Small intestine (tissue), 7 donors: Measurements from ENCODE around the gene RNASE11. TPM values are rescaled to one million over a fixed set of nuclear protein-coding genes. Genes with fewer than 3 reads are reported as not detected.
"Not testable (repeated sequence)": the region's sequence is repeated elsewhere in the genome, so short reads cannot be mapped to it uniquely, and the experiment has no call there.

ENCODE experiments used
- DNase-seq, 2 donors: peaks; one replicate each; pipeline versions ENCODE4 v3.0.0 to v3.0.0-alpha.2; 2013
- FAIRE-seq: peaks from 2 replicates; lab custom pipeline; 2012; peaks lifted over from hg19 to GRCh38; lab: Jason Lieb, UNC
- H3K27ac ChIP-seq, 3 donors: one replicate each; pipeline ENCODE4 v1.5.1; 2013; ENCODE audit warnings: low read length in 2 of 3, mild to moderate bottlenecking in 2 of 3, control low read depth in 1 of 3, inconsistent platforms in 1 of 3, low read depth in 1 of 3, moderate library complexity in 1 of 3
- H3K27me3 ChIP-seq, 3 donors: one replicate each; pipeline ENCODE4 v1.6.1; 2013; ENCODE audit warnings: low read length in 3 of 3, inconsistent platforms in 1 of 3; ENCODE audit not compliant: control insufficient read depth in 3 of 3, insufficient read depth in 3 of 3
- H3K36me3 ChIP-seq, 3 donors: one replicate each; pipeline ENCODE4 v1.6.1; 2013; ENCODE audit warnings: low read length in 3 of 3, inconsistent platforms in 1 of 3, low read depth in 1 of 3, mild to moderate bottlenecking in 1 of 3, moderate library complexity in 1 of 3; ENCODE audit not compliant: control insufficient read depth in 3 of 3, insufficient read depth in 2 of 3
- H3K4me1 ChIP-seq, 3 donors: one replicate each; pipeline ENCODE4 v1.6.1; 2013; ENCODE audit warnings: low read length in 2 of 3, inconsistent platforms in 1 of 3, low read depth in 1 of 3, mild to moderate bottlenecking in 1 of 3, moderate library complexity in 1 of 3; ENCODE audit not compliant: control insufficient read depth in 3 of 3, insufficient read depth in 2 of 3
- H3K4me3 ChIP-seq, 3 donors: one replicate each; pipeline ENCODE4 v1.5.1; 2013; ENCODE audit warnings: low read length in 3 of 3, control low read depth in 1 of 3, inconsistent platforms in 1 of 3, low read depth in 1 of 3, mild to moderate bottlenecking in 1 of 3, moderate library complexity in 1 of 3
- H3K9me3 ChIP-seq, 2 donors: one replicate each; pipeline ENCODE4 v1.6.1; 2013; ENCODE audit warnings: low read depth in 1 of 2, low read length in 1 of 2; ENCODE audit not compliant: control insufficient read depth in 2 of 2, insufficient read depth in 1 of 2
- WGBS, 3 donors: extraction: QIAGEN DNeasy Blood & Tissue Kit; methylation state at CpG; one replicate each; pipeline ENCODE4 v1.1.7; 2013; 5-methylcytosine and 5-hydroxymethylcytosine counted together
- polyA plus RNA-seq, 4 donors: library from polyadenylated mRNA; stranded (reverse) in 3 of 4; unstranded in 1 of 4; fragments of 200-250 nt in 3 of 4; fragments of 120-200 nt in 1 of 4; gene quantifications; one replicate each; pipeline versions ENCODE4 v1.2.1 to v1.2.3, GENCODE V29; 2013
- donor health status: healthy with polysubstance abuse.
- donor health status: control.
- donor health status: control.
- donor health status: Bipolar disorder and iron deficiency.
- donor health status: healthy.

The RNASE11 gene
- polyA plus RNA-seq, 4 donors = not detected

DNA sequence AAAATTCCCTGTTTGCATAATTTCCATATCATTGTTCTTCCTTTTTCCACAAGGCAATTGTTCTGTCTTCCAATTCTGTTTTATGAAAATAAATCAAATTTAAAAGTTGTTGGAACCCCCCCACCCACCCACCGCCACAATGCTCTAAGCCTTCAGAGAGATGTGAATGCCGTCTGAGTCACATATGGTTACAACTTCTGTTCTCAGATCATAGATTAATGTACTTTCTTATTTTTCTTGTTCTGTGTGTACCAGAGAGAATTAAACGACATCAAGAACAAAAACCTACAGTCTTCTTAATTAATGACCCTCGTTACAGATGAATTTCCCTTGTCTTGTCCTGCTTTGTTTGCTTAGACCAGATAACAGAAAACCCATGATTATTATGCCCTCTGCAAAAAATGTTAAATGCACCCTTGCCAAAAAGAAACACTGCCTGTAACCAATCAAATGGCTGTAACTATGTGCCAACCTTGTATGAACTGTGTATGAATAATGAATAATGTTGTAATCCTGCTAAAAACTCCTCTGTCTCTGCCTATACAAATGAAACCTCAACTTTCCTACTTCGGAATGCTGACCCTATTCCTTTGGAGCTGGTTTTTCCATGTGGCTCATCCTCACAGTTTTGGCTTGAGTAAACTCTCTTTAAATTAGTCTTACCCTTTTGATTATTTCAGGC lies 39.7 kb upstream of the RNASE11 start:
- Histone ChIP-seq H3K36me3 (no peaks in the 10 kb centered on the region), H3K27ac (no peak overlapping the region), H3K4me1 (peaks cover 5 to 11% (median 8%) of the 10 kb centered on the region in 3 donors), H3K9me3 (no peaks in the 10 kb centered on the region), H3K27me3 (peaks cover 0 to 53% (median 0%) of the 10 kb centered on the region in 3 donors), H3K4me3 (no peak overlapping the region)
- 58 to 76% (median 66%) methylated on average over 5 of the region's 5 CpGs for WGBS, 3 donors
- DNase-seq (no peak), FAIRE-seq (no peak)

DNA sequence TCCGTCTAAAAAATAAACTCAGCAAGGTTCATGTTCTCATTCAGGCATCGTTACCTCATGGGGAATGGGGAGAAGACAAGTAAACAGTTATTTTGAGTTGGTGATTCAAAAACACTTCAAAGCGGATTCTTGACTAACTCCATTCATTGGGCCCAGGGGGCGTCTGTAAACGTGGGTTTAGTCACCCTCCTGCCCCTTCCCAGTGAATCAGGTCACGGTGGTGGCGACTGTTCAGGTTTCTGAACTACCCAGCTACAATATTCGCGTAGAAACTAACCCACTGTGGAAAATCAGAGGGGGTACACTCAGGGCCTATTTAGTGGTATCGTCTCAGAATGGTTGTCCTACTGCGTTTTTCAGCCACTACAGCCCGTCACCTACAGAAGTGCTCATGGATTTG lies 38.5 kb upstream of the RNASE11 start:
- Histone ChIP-seq H3K4me1 (peaks cover 1 to 11% (median 8%) of the 10 kb centered on the region in 3 donors), H3K4me3 (no peak overlapping the region), H3K27ac (no peak overlapping the region), H3K36me3 (no peaks in the 10 kb centered on the region), H3K27me3 (peaks cover 0 to 44% (median 0%) of the 10 kb centered on the region in 3 donors), H3K9me3 (no peaks in the 10 kb centered on the region)
- 35 to 75% (median 53%) methylated on average over 12 of the region's 12 CpGs for WGBS, 3 donors
- no peak for FAIRE-seq
- peak in 1 of 2 donors; percentile 15 for DNase-seq

DNA sequence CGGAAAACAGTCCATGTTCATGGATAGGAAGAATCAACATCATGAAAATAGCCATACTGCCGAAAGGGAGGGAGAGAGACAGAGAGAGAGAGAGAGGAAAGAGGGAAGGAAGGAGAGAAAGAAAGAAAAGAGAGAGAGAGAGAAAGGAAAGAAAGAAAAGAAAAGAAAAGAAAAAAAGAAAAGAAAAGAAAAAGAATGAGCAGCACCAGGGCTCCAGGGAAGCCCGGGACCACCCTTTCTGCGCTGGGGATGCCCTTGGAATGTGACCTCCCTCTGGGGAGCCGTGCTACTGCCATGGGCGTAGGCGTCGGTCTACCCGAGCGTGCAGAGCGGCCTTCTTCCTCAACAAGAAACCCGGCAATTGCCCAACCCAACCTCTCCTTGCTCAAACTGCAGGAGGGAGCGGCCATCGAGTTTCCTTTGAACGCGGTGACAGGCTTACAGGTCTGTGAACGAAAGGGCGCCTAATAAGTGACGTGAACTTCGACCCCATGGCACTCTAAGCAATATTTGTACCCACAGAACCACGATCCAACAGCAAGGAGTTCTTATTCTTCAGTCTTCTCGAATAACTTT lies 36.8 kb upstream of the RNASE11 start:
- 5 to 8% (median 8%) methylated on average over 22 of the region's 22 CpGs for WGBS, 3 donors
- FAIRE-seq (no peak), DNase-seq (peak; percentile 91 to 96)
- Histone ChIP-seq H3K27me3 (peaks cover 0 to 41% (median 0%) of the 10 kb centered on the region in 3 donors), H3K4me1 (peaks cover 0 to 11% (median 8%) of the 10 kb centered on the region in 3 donors), H3K9me3 (no peaks in the 10 kb centered on the region), H3K36me3 (no peaks in the 10 kb centered on the region), H3K4me3 (peak overlapping the region in 2 of 3 donors; percentile 12 to 38), H3K27ac (peak overlapping the region; percentile 35 to 71 (median 47))

DNA sequence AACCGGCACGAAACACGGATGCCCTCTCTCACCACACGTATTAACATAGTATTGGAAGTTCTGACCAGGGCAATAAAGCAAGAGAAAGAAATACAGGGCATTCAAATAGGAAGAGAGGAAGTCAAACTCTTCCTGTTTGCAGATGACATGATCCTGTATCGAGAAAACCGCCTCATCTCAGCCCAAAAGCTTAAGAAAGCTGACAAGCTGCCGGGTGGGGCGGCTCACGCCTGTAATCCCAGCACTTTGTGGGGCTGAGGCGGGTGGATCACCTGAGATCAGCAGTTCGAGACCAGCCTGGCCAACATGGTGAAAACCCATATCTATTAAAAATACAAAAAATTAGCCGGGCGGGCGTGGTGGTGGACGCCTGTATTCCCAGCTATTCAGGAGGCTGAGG lies 36.0 kb upstream of the RNASE11 start:
- Histone ChIP-seq H3K9me3 (no peaks in the 10 kb centered on the region), H3K36me3 (no peaks in the 10 kb centered on the region), H3K4me1 (peaks cover 0 to 11% (median 8%) of the 10 kb centered on the region in 3 donors), H3K4me3 (no peak overlapping the region), H3K27me3 (peaks cover 0 to 38% (median 0%) of the 10 kb centered on the region in 3 donors), H3K27ac (no peak overlapping the region)
- 54 to 86% (median 80%) methylated on average over 15 of the region's 15 CpGs for WGBS, 3 donors
- DNase-seq = no peak
- FAIRE-seq = no peak

DNA sequence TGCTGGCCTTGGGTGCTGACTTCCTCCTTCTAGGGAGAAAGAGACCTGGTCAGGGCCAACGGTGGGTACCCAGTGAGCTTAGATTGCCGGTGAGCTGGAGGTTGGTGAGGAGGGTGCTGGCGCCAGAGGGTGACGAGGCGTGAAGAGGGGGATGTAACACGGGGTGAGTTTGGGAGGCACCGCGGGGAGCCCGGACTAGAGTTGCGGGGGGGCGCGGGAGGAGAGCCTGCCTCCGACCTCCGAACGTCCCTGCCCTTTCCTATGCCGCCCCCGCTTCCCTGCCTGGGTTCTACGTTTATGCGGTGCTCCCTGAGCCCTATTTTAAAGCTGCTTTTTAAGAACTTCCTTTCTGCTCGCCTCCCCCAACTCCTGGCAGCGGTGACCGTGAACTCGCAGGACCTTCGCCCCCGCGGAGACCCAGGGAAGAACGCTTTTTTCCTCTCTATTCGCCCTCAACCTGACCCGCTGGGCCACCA lies 35.1 kb upstream of the RNASE11 start:
- Histone ChIP-seq H3K9me3 (no peaks in the 10 kb centered on the region), H3K4me1 (peaks cover 0 to 11% (median 8%) of the 10 kb centered on the region in 3 donors), H3K4me3 (no peak overlapping the region), H3K36me3 (no peaks in the 10 kb centered on the region), H3K27me3 (peaks cover 0 to 29% (median 0%) of the 10 kb centered on the region in 3 donors), H3K27ac (no peak overlapping the region)
- 39 to 71% (median 64%) methylated on average over 29 of the region's 29 CpGs for WGBS, 3 donors
- DNase-seq (no peak), FAIRE-seq (no peak)

DNA sequence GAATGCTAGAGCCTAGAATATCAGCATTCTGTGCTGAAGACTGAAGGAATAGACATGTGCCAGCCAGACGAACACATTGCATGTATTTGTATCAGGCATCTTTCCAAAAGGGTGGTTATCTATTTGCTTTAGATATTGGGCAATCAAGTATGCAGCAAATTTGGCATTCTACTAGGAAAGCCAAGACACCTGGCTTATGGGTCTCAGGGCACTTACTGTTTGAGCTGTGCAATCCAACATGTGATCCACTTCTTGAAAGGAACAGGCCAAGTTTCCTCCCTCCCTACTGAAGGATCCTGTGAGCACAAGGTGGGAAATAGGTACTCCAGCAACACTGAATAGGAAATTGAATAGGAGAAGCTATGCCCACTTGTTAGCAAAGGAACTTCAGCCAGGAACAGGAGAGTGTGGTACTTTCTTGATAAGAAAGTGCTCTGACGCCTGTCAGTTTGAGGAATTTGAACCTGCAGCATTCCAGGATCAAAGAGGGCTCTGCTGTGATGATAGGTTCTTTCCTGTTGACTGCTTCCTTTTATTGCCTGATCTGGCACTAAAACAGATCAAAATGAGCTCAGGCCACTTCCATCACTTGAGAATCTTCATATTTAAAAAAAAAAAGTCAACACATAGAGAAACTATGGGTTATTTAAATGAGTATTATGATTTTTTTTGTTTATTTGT lies 33.1 kb upstream of the RNASE11 start:
- no peaks in the 10 kb centered on the region for H3K36me3 ChIP-seq
- no peak overlapping the region for H3K4me3 ChIP-seq
- DNase-seq (peak; percentile 47 to 86), FAIRE-seq (no peak)
- H3K27ac ChIP-seq = peak overlapping the region in 1 of 3 donors; percentile 11
- H3K4me1 ChIP-seq = peaks cover 0 to 9% (median 8%) of the 10 kb centered on the region in 3 donors
- 4 to 48% (median 27%) methylated on average over 2 of the region's 2 CpGs for WGBS, 3 donors
- no peaks in the 10 kb centered on the region for H3K9me3 ChIP-seq
- H3K27me3 ChIP-seq = peaks cover 0 to 14% (median 0%) of the 10 kb centered on the region in 3 donors

DNA sequence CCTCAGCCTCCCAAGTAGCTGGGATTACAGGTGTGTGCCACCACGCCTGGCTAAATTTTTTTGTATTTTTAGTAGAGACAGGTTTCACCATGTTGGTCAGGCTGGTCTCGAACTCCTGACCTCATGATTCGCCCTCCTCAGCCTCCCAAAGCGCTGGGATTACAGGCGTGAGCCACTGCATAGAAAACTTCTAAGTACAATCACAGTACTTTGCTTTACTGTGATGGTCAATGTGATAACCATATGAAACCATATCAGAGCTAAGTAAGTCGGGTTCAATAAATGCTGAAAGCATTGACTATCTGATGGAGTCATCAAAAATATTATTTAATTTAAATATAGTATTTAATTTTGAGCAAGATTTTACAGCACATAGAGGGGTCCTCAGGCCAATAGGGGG lies 31.9 kb upstream of the RNASE11 start:
- H3K27me3 ChIP-seq, H3K27ac ChIP-seq, FAIRE-seq, H3K4me3 ChIP-seq, H3K36me3 ChIP-seq, H3K4me1 ChIP-seq, H3K9me3 ChIP-seq, DNase-seq: not testable (repeated sequence)
- 88 to 90% (median 88%) methylated on average over 6 of the region's 6 CpGs for WGBS, 3 donors

DNA sequence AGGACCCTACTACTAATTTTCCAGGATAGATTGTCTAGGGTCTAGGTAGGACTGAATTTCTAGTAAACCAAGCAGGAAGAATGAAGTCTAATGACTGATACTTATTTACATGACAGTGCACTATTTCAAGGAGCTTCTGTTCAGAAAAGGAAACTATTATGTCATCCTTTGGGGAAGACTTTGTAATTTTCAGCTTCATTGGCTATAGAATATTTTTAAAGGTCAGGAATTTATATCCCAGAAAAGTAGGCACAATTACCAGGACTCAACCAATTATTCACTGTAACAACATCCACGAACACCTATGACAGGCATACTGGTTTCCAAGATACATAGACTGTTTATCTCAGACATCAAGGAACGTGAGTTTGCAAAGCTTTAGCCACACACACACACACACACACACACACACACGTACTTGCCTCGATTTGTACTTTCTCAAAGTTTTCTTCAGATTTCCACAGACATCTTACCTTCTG lies 30.5 kb upstream of the RNASE11 start:
- H3K4me1 ChIP-seq = peaks cover 0 to 7% (median 4%) of the 10 kb centered on the region in 3 donors
- DNase-seq = no peak
- H3K9me3 ChIP-seq = no peaks in the 10 kb centered on the region
- H3K36me3 ChIP-seq = no peaks in the 10 kb centered on the region
- H3K27ac ChIP-seq = no peak overlapping the region
- FAIRE-seq = no peak
- peaks cover 0 to 3% (median 0%) of the 10 kb centered on the region in 3 donors for H3K27me3 ChIP-seq
- H3K4me3 ChIP-seq = no peak overlapping the region
- WGBS, 3 donors = 53 to 65% (median 64%) methylated on average over 4 of the region's 4 CpGs
